Activated T-cell treated with anti-CD3 and anti-CD28 coated beads, Interleukin-2, amount 50 U/mL, for 4 hours (primary cell): Measurements from ENCODE around the gene PSMD8. TPM values are rescaled to one million over a fixed set of nuclear protein-coding genes. Genes with fewer than 3 reads are reported as not detected.

Source experiments
- ATAC-seq, 2 donors: fragments of 200-7000 bp; cut with Tn5 transposase; one replicate each; pipeline ENCODE4 v1.10.0; 2021
- DNase-seq: peaks from one replicate; pipeline ENCODE4 v3.0.0-alpha.2; 2020
- H3K27me3 Mint-ChIP-seq: one replicate; pipeline ENCODE4 v1.8.0; 2021; ENCODE audit warnings: low read depth, mixed read lengths
- H3K36me3 Mint-ChIP-seq: one replicate; pipeline ENCODE4 v1.8.0; 2022; ENCODE audit warnings: mixed read lengths; ENCODE audit not compliant: insufficient read depth
- H3K4me1 Mint-ChIP-seq: one replicate; pipeline ENCODE4 v1.8.0; 2021; ENCODE audit warnings: low read depth, mixed read lengths
- H3K4me3 Mint-ChIP-seq: one replicate; pipeline ENCODE4 v1.8.0; 2021; ENCODE audit warnings: mild to moderate bottlenecking, moderate library complexity, mixed read lengths
- H3K9me3 Mint-ChIP-seq: one replicate; pipeline ENCODE4 v1.8.0; 2021; ENCODE audit warnings: mixed read lengths
- total RNA-seq, 3 donors: library from RNA; stranded (reverse); gene quantifications; one replicate each; pipeline ENCODE4 v1.2.1, GENCODE V29; 2021

Gene PSMD8
- total RNA-seq, 3 donors from 2014 or later: 331 to 368 (median 337) TPM

GRCh38 chr19:38375098-38375493, 725 bp downstream of the PSMD8 start:
- Mint-ChIP-seq H3K9me3 (no peaks in the 10 kb centered on the region), H3K4me1 (peaks cover 27% of the 10 kb centered on the region), H3K4me3 (peak overlapping the region; percentile 100), H3K27me3 (no peaks in the 10 kb centered on the region), H3K36me3 (peaks cover 26% of the 10 kb centered on the region)
- no peak for DNase-seq
- ATAC-seq: peak; percentile 4 to 8

- Mint-ChIP-seq H3K4me3 (peak overlapping the region; percentile 100), H3K36me3 (peaks cover 29% of the 10 kb centered on the region), H3K9me3 (no peaks in the 10 kb centered on the region), H3K27me3 (no peaks in the 10 kb centered on the region), H3K4me1 (peaks cover 27% of the 10 kb centered on the region)
- no peak for DNase-seq
- no peak for ATAC-seq
Measured at GRCh38 chr19:38375748-38376147, 1.4 kb downstream of the PSMD8 start.

- no peak for DNase-seq
- Mint-ChIP-seq H3K27me3 (no peaks in the 10 kb centered on the region), H3K9me3 (no peaks in the 10 kb centered on the region), H3K4me1 (peaks cover 27% of the 10 kb centered on the region), H3K36me3 (peaks cover 37% of the 10 kb centered on the region), H3K4me3 (peak overlapping the region; percentile 100)
- no peak for ATAC-seq
Measured at GRCh38 chr19:38376576-38376975, 2.2 kb downstream of the PSMD8 start.

- H3K9me3 Mint-ChIP-seq: no peaks in the 10 kb centered on the region
- DNase-seq: no peak
- H3K27me3 Mint-ChIP-seq: no peaks in the 10 kb centered on the region
- peaks cover 41% of the 10 kb centered on the region for H3K36me3 Mint-ChIP-seq
- H3K4me3 Mint-ChIP-seq: peak overlapping the region; percentile 100
- ATAC-seq: no peak
- peaks cover 27% of the 10 kb centered on the region for H3K4me1 Mint-ChIP-seq
Measured at GRCh38 chr19:38377052-38377451, 2.7 kb downstream of the PSMD8 start.

- Mint-ChIP-seq H3K9me3 (no peaks in the 10 kb centered on the region), H3K4me1 (peaks cover 27% of the 10 kb centered on the region), H3K27me3 (peaks cover 3% of the 10 kb centered on the region), H3K36me3 (peaks cover 55% of the 10 kb centered on the region), H3K4me3 (no peak overlapping the region)
- no peak for ATAC-seq
- no peak for DNase-seq
Measured at GRCh38 chr19:38378866-38379265, 4.5 kb downstream of the PSMD8 start.

- no peak for ATAC-seq
- Mint-ChIP-seq H3K36me3 (peaks cover 54% of the 10 kb centered on the region), H3K4me3 (no peak overlapping the region), H3K9me3 (no peaks in the 10 kb centered on the region), H3K27me3 (peaks cover 3% of the 10 kb centered on the region), H3K4me1 (peaks cover 8% of the 10 kb centered on the region)
- DNase-seq: no peak
Measured at GRCh38 chr19:38381138-38381537, 6.8 kb downstream of the PSMD8 start.

- DNase-seq (no peak), ATAC-seq (no peak)
- H3K36me3 Mint-ChIP-seq: peaks cover 49% of the 10 kb centered on the region
- H3K27me3 Mint-ChIP-seq: peaks cover 9% of the 10 kb centered on the region
- H3K4me3 Mint-ChIP-seq: no peak overlapping the region
- no peaks in the 10 kb centered on the region for H3K9me3 Mint-ChIP-seq
- peaks cover 11% of the 10 kb centered on the region for H3K4me1 Mint-ChIP-seq
Measured at GRCh38 chr19:38383184-38383583, 8.8 kb downstream of the PSMD8 start.

- no peaks in the 10 kb centered on the region for H3K9me3 Mint-ChIP-seq
- DNase-seq (no peak), ATAC-seq (no peak)
- H3K4me3 Mint-ChIP-seq: no peak overlapping the region
- peaks cover 49% of the 10 kb centered on the region for H3K36me3 Mint-ChIP-seq
- H3K4me1 Mint-ChIP-seq: peaks cover 12% of the 10 kb centered on the region
- peaks cover 10% of the 10 kb centered on the region for H3K27me3 Mint-ChIP-seq
Measured at GRCh38 chr19:38383743-38384142, 9.4 kb downstream of the PSMD8 start.

- Mint-ChIP-seq H3K27me3 (peaks cover 10% of the 10 kb centered on the region), H3K4me1 (peaks cover 15% of the 10 kb centered on the region), H3K36me3 (peaks cover 43% of the 10 kb centered on the region), H3K4me3 (no peak overlapping the region), H3K9me3 (no peaks in the 10 kb centered on the region)
- DNase-seq (no peak), ATAC-seq (no peak)
Measured at GRCh38 chr19:38384209-38385027, 10.0 kb downstream of the PSMD8 start.

GRCh38 chr19:38385057-38385803, 10.9 kb downstream of the PSMD8 start:
- Mint-ChIP-seq H3K4me1 (peaks cover 20% of the 10 kb centered on the region), H3K36me3 (peaks cover 36% of the 10 kb centered on the region), H3K4me3 (no peak overlapping the region), H3K9me3 (no peaks in the 10 kb centered on the region), H3K27me3 (peaks cover 12% of the 10 kb centered on the region)
- no peak for ATAC-seq
- DNase-seq: no peak

GRCh38 chr19:38385804-38386257, 11.5 kb downstream of the PSMD8 start:
- no peaks in the 10 kb centered on the region for H3K9me3 Mint-ChIP-seq
- ATAC-seq (no peak), DNase-seq (no peak)
- peaks cover 20% of the 10 kb centered on the region for H3K4me1 Mint-ChIP-seq
- H3K27me3 Mint-ChIP-seq: peaks cover 12% of the 10 kb centered on the region
- H3K36me3 Mint-ChIP-seq: peaks cover 34% of the 10 kb centered on the region
- H3K4me3 Mint-ChIP-seq: no peak overlapping the region

GRCh38 chr19:38386300-38386970, 12.1 kb downstream of the PSMD8 start:
- peak overlapping the region; percentile 13 for H3K4me3 Mint-ChIP-seq

GRCh38 chr19:38386971-38387549, 12.7 kb downstream of the PSMD8 start:
- Mint-ChIP-seq H3K4me3 (peak overlapping the region; percentile 68), H3K36me3 (peaks cover 22% of the 10 kb centered on the region), H3K4me1 (peaks cover 20% of the 10 kb centered on the region), H3K9me3 (no peaks in the 10 kb centered on the region), H3K27me3 (peaks cover 12% of the 10 kb centered on the region)
- DNase-seq (no peak), ATAC-seq (no peak)

More at GRCh38 chr19:38386300-38386970, 12.1 kb downstream of the PSMD8 start:
- peaks cover 20% of the 10 kb centered on the region for H3K4me1 Mint-ChIP-seq
- peaks cover 28% of the 10 kb centered on the region for H3K36me3 Mint-ChIP-seq
- no peak for DNase-seq
- peaks cover 12% of the 10 kb centered on the region for H3K27me3 Mint-ChIP-seq
- no peak for ATAC-seq
- no peaks in the 10 kb centered on the region for H3K9me3 Mint-ChIP-seq
